ENCODE results near the gene CNN1. TPM values are rescaled to one million over a fixed set of nuclear protein-coding genes. Genes with fewer than 3 reads are reported as not detected.
A peak's percentile ranks its signal among the peaks of the same experiment; 100 is the strongest.

The CNN1 gene
- total RNA-seq, 1 experiment from 2014 or later, result 15.7 TPM

DNA sequence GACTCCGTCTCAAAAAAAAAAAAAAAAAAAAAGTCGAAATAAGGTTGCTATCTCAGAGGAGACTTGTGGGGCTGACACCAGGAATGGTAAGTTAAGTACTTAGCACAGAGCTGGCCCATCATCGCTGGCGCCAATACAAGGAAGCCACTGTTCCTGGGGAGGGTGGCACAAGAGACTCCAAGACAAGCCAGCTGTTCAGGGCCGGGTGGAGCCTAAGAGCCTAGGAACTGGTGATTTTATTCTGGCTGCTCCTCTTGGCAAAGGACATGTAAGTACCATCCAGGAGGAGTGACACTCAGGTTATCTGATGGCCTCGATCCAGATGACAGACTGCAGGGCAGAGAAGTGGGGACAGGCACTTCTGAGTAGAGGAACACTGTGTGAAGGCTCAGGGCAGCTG is 16.6 kb downstream of the CNN1 start:
- Histone ChIP-seq H3K79me2 (ENCODE audit: insufficient read depth, low read length) (peaks cover 17% of the 10 kb centered on the region; the same call in 1 of the 2 replicates), H3K18ac (ENCODE audit: insufficient read length, low read depth, low read length) (no peak overlapping the region), H2BK5ac (ENCODE audit: insufficient read length, low read length) (no peak overlapping the region), H4K91ac (ENCODE audit: insufficient read length, low read depth, low read length) (no peak overlapping the region), H3K14ac (ENCODE audit: insufficient read depth, low read length) (no peak overlapping the region), H3K4me1 (ENCODE audit: insufficient read depth, low read length) (no peaks in the 10 kb centered on the region), H4K8ac (replicated peaks; ENCODE audit: insufficient read length, low read depth, low read length) (no peak overlapping the region), H2BK12ac (ENCODE audit: insufficient read length, low read depth, low read length) (no peak overlapping the region), H3K4me2 (ENCODE audit: insufficient read depth, insufficient read length, low read length) (no peak overlapping the region), H4K20me1 (ENCODE audit: control insufficient read depth, insufficient read depth, insufficient read length) (no peaks in the 10 kb centered on the region), H3K79me1 (ENCODE audit: insufficient read depth, low read depth, low read length, poor library complexity, severe bottlenecking) (peaks cover 2% of the 10 kb centered on the region), H2BK20ac (ENCODE audit: low read depth, low read length, poor library complexity, severe bottlenecking) (no peak overlapping the region), H4K5ac (ENCODE audit: insufficient read length, low read depth, low read length) (no peak overlapping the region), H3K27me3 (ENCODE audit: insufficient read depth, low read length) (no peaks in the 10 kb centered on the region), H2BK120ac (ENCODE audit: low read depth, low read length, poor library complexity, severe bottlenecking) (no peak overlapping the region), H3K23ac (ENCODE audit: insufficient read length, low read depth, low read length) (no peak overlapping the region), H3K27ac (ENCODE audit: insufficient read length, low read depth, low read length) (no peak overlapping the region), H2AFZ (ENCODE audit: low read length) (no peak overlapping the region), H3T11ph (ENCODE audit: low read length) (no peak overlapping the region), H2AK5ac (ENCODE audit: insufficient read length, low read length) (no peak overlapping the region), H3K4ac (ENCODE audit: low read depth, low read length) (no peak overlapping the region), H3K23me2 (ENCODE audit: insufficient read length, low read depth, low read length, poor library complexity, severe bottlenecking) (peaks cover 9% of the 10 kb centered on the region), H3K56ac (ENCODE audit: insufficient read length, low read depth, low read length) (no peak overlapping the region), H3K9ac (ENCODE audit: extremely low read depth, insufficient read length, low read length) (no peak overlapping the region), H3K9me3 (ENCODE audit: control insufficient read depth, low read depth, low read length) (no peaks in the 10 kb centered on the region), H2BK15ac (ENCODE audit: low read depth, low read length) (no peak overlapping the region)
- no CpG with 5 or more reads among the region's 6 CpGs for WGBS (ENCODE audit: extremely low coverage, insufficient read length, low lambda C conversion rate)
- H3K27ac Mint-ChIP-seq, result no peak overlapping the region; a peak in 1 of 7 replicates
- H3K4me3 Mint-ChIP-seq, result peak overlapping the region; percentile 5 to 19; a peak in 1 of 5 replicates
- H3K4me1 Mint-ChIP-seq, result peaks cover 5 to 13% of the 10 kb centered on the region in 2 experiments
- DNase-seq, result no peak
- H3K9me3 Mint-ChIP-seq, result peaks cover 0 to 3% of the 10 kb centered on the region in 2 experiments; a peak in 1 of 5 replicates
- TF ChIP-seq, protein P1, sequence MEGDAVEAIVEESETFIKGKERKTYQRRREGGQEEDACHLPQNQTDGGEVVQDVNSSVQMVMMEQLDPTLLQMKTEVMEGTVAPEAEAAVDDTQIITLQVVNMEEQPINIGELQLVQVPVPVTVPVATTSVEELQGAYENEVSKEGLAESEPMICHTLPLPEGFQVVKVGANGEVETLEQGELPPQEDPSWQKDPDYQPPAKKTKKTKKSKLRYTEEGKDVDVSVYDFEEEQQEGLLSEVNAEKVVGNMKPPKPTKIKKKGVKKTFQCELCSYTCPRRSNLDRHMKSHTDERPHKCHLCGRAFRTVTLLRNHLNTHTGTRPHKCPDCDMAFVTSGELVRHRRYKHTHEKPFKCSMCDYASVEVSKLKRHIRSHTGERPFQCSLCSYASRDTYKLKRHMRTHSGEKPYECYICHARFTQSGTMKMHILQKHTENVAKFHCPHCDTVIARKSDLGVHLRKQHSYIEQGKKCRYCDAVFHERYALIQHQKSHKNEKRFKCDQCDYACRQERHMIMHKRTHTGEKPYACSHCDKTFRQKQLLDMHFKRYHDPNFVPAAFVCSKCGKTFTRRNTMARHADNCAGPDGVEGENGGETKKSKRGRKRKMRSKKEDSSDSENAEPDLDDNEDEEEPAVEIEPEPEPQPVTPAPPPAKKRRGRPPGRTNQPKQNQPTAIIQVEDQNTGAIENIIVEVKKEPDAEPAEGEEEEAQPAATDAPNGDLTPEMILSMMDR (conservative IDR thresholded peaks at IDR 0.05), result no peak
- no peaks in the 10 kb centered on the region; the same call in 1 of the 2 replicates for H3K27me3 Mint-ChIP-seq (ENCODE audit: low read depth)
- H3K36me3 Mint-ChIP-seq (ENCODE audit: insufficient read depth in 1 of 3, low read depth in 3 of 3), result peaks cover 13 to 35% (median 27%) of the 10 kb centered on the region in 3 experiments; a peak in 6 of 7 replicates
